HEK293 (cell line): Measurements from ENCODE around the gene ASXL2.
A peak's percentile ranks its signal among the peaks of the same experiment; 100 is the strongest.

ENCODE experiments used
- CTCF ChIA-PET: fragments of 350-600 bp; formaldehyde crosslinking; extraction: SDS; loops from one replicate; lab custom pipeline; 2021; ENCODE audit warnings: antibody characterized with exemption; lab: Yijun Ruan, JAX
- POLR2A ChIA-PET: fragments of 300-600 bp; formaldehyde crosslinking; extraction: SDS; loops from one replicate; lab custom pipeline; 2020; ENCODE audit warnings: antibody characterized with exemption, inconsistent platforms; lab: Yijun Ruan, JAX
- H3K27ac ChIP-seq: fragments of 200-500 bp; sonication (Bioruptor generic); 2 replicates; pipeline ENCODE4 v1.5.1; 2014; ENCODE audit warnings: low read depth, low read length, control low read depth, inconsistent platforms; ENCODE audit errors: extremely low read depth
- H3K36me3 ChIP-seq, 2 experiments: fragments of 200-500 bp in 1 of 2; sonication (Bioruptor generic) in 1 of 2; 1 replicate in 1 of 2; 2 replicates in 1 of 2; pipeline ENCODE4 v1.5.1; 2014 to 2017; ENCODE audit warnings: inconsistent platforms in 2 of 2, low read length in 2 of 2; ENCODE audit not compliant: control insufficient read depth in 2 of 2, insufficient read depth in 1 of 2
- H3K4me1 ChIP-seq: fragments of 200-500 bp; sonication (Bioruptor generic); 2 replicates; pipeline ENCODE4 v1.5.1; 2014; ENCODE audit warnings: mild to moderate bottlenecking, low read length, inconsistent platforms; ENCODE audit not compliant: control insufficient read depth, insufficient read depth
- H3K4me3 ChIP-seq: 2 replicates; pipeline ENCODE4 v1.5.1; 2011; ENCODE audit warnings: low read depth, mild to moderate bottlenecking, control low read depth, low read length, moderate library complexity
- H3K9me3 ChIP-seq: fragments of 200-500 bp; sonication (Bioruptor generic); 2 replicates; pipeline ENCODE4 v1.5.1; 2014; ENCODE audit warnings: low read depth, low read length, inconsistent platforms; ENCODE audit not compliant: control insufficient read depth, insufficient read depth
- OVOL3 ChIP-seq: fragments of 450-650 bp; formaldehyde crosslinking; IDR thresholded peaks from 2 replicates; pipeline ENCODE4 v1.5.1; 2016; ENCODE audit warnings: missing biosample characterization, missing genetic modification characterization
- PRDM10 ChIP-seq: fragments of 450-650 bp; formaldehyde crosslinking; IDR thresholded peaks from 2 replicates; pipeline ENCODE4 v1.5.1; 2016; ENCODE audit warnings: missing biosample characterization, missing genetic modification characterization
- PRDM2 ChIP-seq: fragments of 450-650 bp; formaldehyde crosslinking; IDR thresholded peaks from 2 replicates; pipeline ENCODE4 v1.5.1; 2016; ENCODE audit warnings: missing biosample characterization, missing genetic modification characterization, borderline replicate concordance
- SCRT2 ChIP-seq: fragments of 450-650 bp; formaldehyde crosslinking; IDR thresholded peaks from 2 replicates; pipeline ENCODE4 v1.5.1; 2016; ENCODE audit warnings: missing biosample characterization, missing genetic modification characterization
- ZBTB10 ChIP-seq: fragments of 450-650 bp; formaldehyde crosslinking; IDR thresholded peaks from 2 replicates; pipeline ENCODE4 v1.5.1; 2016; ENCODE audit warnings: missing biosample characterization, missing genetic modification characterization
- TF ChIP-seq, protein P1 (sequence below): fragments of 450-650 bp; formaldehyde crosslinking; IDR thresholded peaks from 2 replicates; pipeline ENCODE4 v1.5.1; 2016; ENCODE audit warnings: missing biosample characterization, missing genetic modification characterization

ASXL2 gene

GRCh38 chr2:25809646-25810045, 68.6 kb downstream of the ASXL2 start (continued):
- TF ChIP-seq PRDM2 (tag by site-specific recombination) (no peak), SCRT2 (tag by site-specific recombination) (no peak)
- TF ChIP-seq, protein P1, sequence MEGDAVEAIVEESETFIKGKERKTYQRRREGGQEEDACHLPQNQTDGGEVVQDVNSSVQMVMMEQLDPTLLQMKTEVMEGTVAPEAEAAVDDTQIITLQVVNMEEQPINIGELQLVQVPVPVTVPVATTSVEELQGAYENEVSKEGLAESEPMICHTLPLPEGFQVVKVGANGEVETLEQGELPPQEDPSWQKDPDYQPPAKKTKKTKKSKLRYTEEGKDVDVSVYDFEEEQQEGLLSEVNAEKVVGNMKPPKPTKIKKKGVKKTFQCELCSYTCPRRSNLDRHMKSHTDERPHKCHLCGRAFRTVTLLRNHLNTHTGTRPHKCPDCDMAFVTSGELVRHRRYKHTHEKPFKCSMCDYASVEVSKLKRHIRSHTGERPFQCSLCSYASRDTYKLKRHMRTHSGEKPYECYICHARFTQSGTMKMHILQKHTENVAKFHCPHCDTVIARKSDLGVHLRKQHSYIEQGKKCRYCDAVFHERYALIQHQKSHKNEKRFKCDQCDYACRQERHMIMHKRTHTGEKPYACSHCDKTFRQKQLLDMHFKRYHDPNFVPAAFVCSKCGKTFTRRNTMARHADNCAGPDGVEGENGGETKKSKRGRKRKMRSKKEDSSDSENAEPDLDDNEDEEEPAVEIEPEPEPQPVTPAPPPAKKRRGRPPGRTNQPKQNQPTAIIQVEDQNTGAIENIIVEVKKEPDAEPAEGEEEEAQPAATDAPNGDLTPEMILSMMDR = no peak
- TF ChIP-seq, all 188 proteins: peak for 0

DNA sequence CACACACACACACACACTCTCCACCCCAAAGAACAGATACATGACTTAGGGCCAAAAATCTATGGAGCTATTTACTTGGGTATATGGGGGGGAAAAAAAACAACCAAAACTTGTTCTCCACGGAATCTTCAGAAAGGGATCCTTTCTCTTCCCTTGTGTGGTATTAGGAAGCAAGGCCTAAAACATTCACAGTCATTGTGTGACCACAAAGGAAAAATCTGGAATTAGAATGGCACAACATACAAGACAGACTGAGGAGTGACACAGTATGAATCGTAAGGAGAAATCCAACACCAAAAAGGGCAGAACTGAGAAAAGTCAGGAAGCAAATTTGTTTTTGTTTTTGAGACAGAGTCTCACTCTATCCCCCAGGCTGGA, 70.3 kb downstream of the ASXL2 start:
- Histone ChIP-seq H3K27ac (no peak overlapping the region), H3K36me3 (peaks cover 6 to 29% of the 10 kb centered on the region in 2 experiments)

GRCh38 chr2:25806941-25807340, 71.3 kb downstream of the ASXL2 start:
- POLR2A ChIA-PET = no interaction called here
- no peak overlapping the region for H3K27ac ChIP-seq
- TF ChIP-seq ZBTB10 (tag by site-specific recombination) (no peak), OVOL3 (no peak)
- TF ChIP-seq, all 188 proteins: peak for 0
- Histone ChIP-seq H3K4me1 (no peaks in the 10 kb centered on the region), H3K36me3 (peaks cover 6 to 30% of the 10 kb centered on the region in 2 experiments), H3K9me3 (no peaks in the 10 kb centered on the region), H3K4me3 (no peak overlapping the region)
- CTCF ChIA-PET = no interaction called here

More for the DNA sequence above, 70.3 kb downstream of the ASXL2 start:
- Histone ChIP-seq H3K9me3 (no peaks in the 10 kb centered on the region), H3K4me3 (no peak overlapping the region), H3K4me1 (no peaks in the 10 kb centered on the region)
- 0 out of 2 replicates have a peak, but pooled peaks have one; percentile 13 for TF ChIP-seq PRDM10 (tag by site-specific recombination)
- TF ChIP-seq SCRT2 (tag by site-specific recombination) = no peak
- CTCF ChIA-PET = no interaction called here
- POLR2A ChIA-PET = interaction anchor here (0.6 kb wide), 1 partner anchor 956 kb away, joined by 3 read pairs; no protein-coding TSS in a partner anchor
